GM20000 (cell line): ENCODE results near the gene NEK11.
"Not testable (repeated sequence)": the region's sequence is repeated elsewhere in the genome, so short reads cannot be mapped to it uniquely, and the experiment has no call there.

Experiments
- DNase-seq: peaks from one replicate; pipeline ENCODE4 v3.0.0; 2012; ENCODE audit warnings: low spot score
- TF ChIP-seq, protein P1 (sequence below): IDR thresholded peaks from 2 replicates; pipeline ENCODE4 v1.5.1; 2012; ENCODE audit warnings: mild to moderate bottlenecking, control low read depth; ENCODE audit errors: extremely low read depth, missing control alignments

NEK11 gene

DNA sequence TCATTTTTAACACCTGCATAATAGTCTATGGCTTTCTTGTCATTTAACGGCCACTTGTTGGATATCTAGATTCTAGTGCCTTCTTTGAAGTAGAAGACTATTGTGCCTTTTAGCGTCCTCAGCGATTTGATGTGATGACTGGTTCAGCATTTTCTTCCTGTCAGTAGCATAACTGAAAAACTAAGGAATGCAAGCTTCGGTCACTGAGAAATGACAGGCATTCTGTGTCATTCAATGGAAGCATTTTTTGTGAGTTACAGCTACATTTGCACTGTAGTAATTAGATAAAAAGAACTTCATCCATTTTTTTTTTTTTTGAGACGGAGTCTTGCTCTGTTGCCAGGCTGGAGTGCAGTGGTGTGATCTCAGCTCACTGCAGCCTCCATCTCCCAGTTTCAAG, 10.3 kb downstream of the NEK11 start:
- TF ChIP-seq, protein P1, sequence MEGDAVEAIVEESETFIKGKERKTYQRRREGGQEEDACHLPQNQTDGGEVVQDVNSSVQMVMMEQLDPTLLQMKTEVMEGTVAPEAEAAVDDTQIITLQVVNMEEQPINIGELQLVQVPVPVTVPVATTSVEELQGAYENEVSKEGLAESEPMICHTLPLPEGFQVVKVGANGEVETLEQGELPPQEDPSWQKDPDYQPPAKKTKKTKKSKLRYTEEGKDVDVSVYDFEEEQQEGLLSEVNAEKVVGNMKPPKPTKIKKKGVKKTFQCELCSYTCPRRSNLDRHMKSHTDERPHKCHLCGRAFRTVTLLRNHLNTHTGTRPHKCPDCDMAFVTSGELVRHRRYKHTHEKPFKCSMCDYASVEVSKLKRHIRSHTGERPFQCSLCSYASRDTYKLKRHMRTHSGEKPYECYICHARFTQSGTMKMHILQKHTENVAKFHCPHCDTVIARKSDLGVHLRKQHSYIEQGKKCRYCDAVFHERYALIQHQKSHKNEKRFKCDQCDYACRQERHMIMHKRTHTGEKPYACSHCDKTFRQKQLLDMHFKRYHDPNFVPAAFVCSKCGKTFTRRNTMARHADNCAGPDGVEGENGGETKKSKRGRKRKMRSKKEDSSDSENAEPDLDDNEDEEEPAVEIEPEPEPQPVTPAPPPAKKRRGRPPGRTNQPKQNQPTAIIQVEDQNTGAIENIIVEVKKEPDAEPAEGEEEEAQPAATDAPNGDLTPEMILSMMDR: no peak
- DNase-seq: no peak

DNA sequence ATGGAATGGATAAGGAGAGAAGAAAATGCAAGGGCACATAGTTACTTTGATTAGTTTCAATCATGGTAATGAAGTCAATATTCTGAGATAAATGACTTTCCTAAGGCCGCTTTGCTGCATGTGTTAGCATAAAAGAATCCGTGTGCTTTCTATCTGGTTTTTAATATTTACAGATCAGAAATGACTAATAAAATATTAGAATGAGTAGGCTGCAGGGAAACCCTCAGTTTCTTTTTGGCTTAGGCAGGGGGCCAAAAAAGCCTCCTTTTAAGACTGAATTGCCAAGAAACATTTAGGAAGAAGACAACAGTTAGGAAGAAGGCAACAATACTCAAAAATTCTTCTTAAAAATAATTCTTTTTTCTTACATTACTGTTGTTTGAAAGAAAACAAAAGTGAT, 11.6 kb downstream of the NEK11 start:
- no peak for DNase-seq
- TF ChIP-seq, protein P1: no peak

DNA sequence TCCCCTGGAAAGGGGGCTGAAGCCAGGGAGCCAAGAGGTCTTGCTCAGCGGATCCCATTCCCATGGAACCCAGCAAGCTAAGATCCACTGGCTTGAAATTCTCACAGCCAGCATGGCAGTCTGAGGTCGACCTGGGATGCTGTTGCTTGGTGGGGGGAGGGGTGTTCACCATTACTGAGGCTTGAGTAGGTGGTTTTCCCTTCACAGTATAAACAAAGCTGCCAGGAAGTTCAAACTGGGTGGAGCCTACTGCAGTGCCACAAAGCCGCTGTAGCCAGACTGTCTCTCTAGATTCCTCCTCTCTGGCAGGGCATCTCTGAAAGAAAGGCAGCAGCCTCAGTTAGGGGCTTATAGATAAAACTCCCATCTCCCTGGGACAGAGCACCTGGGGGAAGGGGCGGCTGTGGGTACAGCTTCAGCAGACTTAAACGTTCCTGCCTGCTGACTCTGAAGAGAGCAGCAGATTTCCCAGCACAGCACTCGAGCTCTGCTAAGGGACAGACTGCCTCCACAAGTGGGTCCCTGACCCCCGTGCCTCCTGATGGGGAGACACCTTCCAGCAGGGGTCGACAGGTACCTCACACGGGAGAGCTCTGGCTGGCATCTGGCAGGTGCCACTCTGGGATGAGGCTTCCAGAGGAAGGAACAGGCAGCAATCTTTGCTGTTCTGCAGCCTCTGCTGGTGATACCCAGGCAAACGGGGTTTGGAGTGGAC, 15.8 kb downstream of the NEK11 start:
- not testable (repeated sequence) for DNase-seq

DNA sequence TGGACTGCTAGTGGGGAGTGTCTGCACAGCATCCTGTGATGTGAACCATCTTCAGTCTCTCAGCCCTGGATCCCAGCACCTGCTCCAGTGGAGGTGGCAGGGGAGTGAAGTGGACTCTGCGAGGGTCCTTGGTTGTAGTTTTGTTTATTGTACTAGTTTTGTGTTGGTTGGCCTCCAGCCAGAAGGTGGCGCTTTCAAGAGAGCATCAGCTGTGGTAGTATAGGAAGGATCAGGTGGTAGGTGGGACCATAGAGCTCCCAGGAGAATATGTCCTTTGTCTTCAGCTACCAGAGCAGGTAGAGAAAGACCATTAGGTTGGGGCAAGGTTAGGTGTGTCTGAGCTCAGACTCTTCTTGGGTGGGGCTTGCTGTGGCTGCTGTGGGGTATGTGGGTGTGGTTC, 20.9 kb downstream of the NEK11 start:
- no peak for DNase-seq
- TF ChIP-seq, protein P1: no peak

DNA sequence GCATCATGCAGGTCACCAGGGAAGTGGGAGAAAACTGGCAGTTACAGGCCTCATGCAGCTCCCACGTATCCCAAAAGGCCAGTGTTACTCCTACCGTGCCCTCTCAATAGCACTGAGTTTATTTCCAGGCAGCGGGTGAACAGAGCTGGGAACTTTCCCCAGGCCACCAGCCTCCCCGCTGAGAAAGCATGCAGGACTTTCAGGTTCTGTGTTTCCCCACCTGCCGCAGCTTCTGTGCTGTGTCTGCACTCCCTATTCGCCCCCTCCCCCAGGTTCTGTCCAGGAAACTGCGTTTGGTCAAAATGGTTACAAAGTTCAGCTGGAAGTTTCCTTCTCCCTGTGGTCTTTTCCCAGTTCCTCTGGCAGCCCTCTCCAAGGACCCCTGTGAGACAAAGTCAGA, 21.4 kb downstream of the NEK11 start:
- no peak for DNase-seq

DNA sequence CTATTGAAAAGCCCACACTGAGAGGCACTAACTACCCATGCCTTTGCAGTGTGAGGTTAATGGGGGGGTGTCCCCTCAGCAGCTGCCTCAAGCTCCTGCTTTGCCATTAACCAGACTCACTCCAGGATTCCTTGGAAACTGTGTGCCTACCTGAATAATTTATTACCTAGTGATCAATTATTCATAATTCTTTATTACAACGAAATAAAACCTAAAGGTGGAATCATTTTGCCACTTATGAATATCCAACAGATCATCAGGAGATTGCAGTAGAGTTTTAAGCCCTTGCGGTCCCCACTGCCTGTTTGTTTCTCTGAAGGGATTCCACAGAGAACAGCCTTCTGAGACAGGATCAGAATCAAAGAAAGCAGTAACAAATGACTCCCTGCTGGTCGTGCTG, 23.3 kb downstream of the NEK11 start:
- TF ChIP-seq, protein P1: no peak
- no peak for DNase-seq

More for the DNA sequence above, 21.4 kb downstream of the NEK11 start:
- TF ChIP-seq, protein P1: no peak

DNA sequence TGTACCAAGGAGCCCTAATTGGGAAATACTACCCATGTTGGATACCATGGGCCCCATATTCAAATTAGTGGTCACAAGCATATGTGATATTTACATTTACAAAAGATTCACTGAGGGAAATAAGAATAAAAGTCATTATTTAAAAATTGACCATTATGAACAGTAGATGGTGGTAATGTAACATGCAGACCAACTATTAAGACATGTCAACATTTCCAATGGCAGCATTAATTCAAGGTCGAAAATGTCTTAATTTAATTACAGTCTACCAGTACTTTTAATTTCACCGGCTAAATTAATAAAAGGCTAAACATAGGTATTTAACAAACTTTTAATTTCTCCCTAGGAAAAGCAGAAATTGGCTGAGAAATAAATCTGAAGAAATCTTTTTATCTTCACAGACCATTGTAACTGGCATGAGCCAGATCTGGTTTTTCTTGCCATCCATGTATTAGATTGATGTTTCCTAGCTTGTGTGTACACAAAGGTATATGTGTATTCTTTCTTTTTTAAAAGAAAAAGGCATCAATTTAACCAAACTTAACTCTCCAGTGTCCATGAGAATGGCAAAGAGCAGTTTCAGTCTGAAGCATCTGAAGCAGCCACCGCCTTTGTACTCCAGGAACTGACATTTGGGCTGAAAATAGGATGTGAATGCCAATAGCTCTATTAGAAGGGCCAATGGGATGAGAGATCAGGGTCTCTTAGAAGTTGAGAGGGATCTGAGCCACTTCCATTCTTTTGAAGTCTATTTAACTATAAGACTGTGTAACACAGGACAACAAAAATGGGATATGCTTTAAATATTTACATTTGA, 26.6 kb downstream of the NEK11 start:
- TF ChIP-seq, protein P1: no peak
- DNase-seq: no peak
